BE2C (cell line): ENCODE data around the gene DEDD2.

Experiments
- DNase-seq: peaks from one replicate; pipeline ENCODE4 v3.0.0-alpha.2; 2020
- H3K27me3 ChIP-seq: fragments of 250-450 bp; sonication (Bioruptor Pico); 2 replicates; pipeline ENCODE4 v1.5.1; 2020; ENCODE audit warnings: mild to moderate bottlenecking
- H3K36me3 ChIP-seq: fragments of 250-450 bp; sonication (Bioruptor Pico); 2 replicates; pipeline ENCODE4 v1.5.1; 2020; ENCODE audit warnings: mild to moderate bottlenecking
- H3K4me1 ChIP-seq: fragments of 250-450 bp; sonication (Bioruptor Pico); 2 replicates; pipeline ENCODE4 v1.5.1; 2020
- H3K4me3 ChIP-seq: 2 replicates; pipeline ENCODE4 v1.5.1; 2011; ENCODE audit warnings: low read depth, low read length
- H3K9me3 ChIP-seq: fragments of 250-450 bp; sonication (Bioruptor Pico); 2 replicates; pipeline ENCODE4 v1.5.1; 2020
- TF ChIP-seq, protein P1 (sequence below): IDR thresholded peaks from 2 replicates; pipeline ENCODE4 v1.5.1; 2012; ENCODE audit warnings: mild to moderate bottlenecking, low read depth, low read length

The DEDD2 gene

DNA sequence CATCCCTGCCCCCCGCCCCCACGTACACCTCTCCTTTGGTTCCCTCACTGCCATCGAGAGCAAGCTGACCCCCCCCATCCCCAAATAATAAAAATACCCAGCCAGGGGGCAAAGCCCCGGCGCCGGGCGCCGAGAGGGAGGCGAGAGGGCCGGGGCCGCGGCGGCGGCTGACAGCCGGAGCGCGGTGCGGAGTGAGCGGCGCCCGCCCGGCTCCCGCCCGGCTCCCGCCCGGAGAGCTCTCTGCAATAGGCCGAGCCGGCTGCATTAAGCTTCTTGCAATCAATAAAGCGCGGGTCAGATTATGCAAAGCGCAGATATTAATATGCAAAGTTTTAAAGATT lies 40.9 kb downstream of the DEDD2 start:
- Histone ChIP-seq H3K4me3 (peak overlapping the region; percentile 65), H3K4me1 (no peaks in the 10 kb centered on the region), H3K9me3 (no peaks in the 10 kb centered on the region), H3K27me3 (peaks cover 32% of the 10 kb centered on the region), H3K36me3 (no peaks in the 10 kb centered on the region)
- TF ChIP-seq, protein P1, sequence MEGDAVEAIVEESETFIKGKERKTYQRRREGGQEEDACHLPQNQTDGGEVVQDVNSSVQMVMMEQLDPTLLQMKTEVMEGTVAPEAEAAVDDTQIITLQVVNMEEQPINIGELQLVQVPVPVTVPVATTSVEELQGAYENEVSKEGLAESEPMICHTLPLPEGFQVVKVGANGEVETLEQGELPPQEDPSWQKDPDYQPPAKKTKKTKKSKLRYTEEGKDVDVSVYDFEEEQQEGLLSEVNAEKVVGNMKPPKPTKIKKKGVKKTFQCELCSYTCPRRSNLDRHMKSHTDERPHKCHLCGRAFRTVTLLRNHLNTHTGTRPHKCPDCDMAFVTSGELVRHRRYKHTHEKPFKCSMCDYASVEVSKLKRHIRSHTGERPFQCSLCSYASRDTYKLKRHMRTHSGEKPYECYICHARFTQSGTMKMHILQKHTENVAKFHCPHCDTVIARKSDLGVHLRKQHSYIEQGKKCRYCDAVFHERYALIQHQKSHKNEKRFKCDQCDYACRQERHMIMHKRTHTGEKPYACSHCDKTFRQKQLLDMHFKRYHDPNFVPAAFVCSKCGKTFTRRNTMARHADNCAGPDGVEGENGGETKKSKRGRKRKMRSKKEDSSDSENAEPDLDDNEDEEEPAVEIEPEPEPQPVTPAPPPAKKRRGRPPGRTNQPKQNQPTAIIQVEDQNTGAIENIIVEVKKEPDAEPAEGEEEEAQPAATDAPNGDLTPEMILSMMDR: no peak
- no peak for DNase-seq

DNA sequence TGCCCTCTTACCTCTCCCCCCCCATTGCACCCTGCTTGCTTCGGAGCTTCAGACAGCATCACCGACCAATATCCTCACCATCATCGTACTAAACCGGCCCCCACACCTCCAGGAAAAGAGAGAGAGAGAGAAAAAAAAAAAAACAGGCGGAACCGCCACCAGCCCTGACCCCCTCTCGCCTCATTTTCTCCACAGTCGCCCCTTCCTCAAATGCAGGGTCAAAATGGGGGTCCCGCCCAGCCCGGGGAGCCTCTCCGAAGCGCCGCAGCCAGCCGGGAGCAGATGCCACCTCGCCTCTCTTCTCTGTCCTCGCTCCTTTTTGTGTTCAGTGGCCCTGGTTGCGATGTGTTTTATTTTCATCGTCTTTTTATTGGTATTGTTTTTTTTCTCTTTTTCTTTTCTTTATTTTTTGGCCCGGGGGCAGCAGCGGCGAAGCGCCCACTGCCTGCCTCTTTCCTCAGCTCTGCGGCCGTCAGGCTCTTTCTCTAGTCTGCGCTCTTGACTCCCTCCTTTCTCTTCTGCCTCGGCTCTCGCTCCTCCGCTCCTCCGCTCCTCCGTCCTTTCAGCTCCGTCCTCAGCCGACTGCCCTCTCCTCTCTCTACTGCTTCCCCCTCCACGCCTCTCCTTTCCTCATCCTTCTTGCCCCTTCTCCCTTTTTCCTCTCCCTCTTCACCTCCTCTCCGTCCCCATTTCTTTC lies 41.4 kb downstream of the DEDD2 start:
- TF ChIP-seq, protein P1: no peak
- peaks cover 32% of the 10 kb centered on the region for H3K27me3 ChIP-seq
- peak overlapping the region; percentile 65 for H3K4me3 ChIP-seq
- H3K9me3 ChIP-seq: no peaks in the 10 kb centered on the region
- H3K4me1 ChIP-seq: no peaks in the 10 kb centered on the region
- DNase-seq: peak; percentile 47
- H3K36me3 ChIP-seq: no peaks in the 10 kb centered on the region

DNA sequence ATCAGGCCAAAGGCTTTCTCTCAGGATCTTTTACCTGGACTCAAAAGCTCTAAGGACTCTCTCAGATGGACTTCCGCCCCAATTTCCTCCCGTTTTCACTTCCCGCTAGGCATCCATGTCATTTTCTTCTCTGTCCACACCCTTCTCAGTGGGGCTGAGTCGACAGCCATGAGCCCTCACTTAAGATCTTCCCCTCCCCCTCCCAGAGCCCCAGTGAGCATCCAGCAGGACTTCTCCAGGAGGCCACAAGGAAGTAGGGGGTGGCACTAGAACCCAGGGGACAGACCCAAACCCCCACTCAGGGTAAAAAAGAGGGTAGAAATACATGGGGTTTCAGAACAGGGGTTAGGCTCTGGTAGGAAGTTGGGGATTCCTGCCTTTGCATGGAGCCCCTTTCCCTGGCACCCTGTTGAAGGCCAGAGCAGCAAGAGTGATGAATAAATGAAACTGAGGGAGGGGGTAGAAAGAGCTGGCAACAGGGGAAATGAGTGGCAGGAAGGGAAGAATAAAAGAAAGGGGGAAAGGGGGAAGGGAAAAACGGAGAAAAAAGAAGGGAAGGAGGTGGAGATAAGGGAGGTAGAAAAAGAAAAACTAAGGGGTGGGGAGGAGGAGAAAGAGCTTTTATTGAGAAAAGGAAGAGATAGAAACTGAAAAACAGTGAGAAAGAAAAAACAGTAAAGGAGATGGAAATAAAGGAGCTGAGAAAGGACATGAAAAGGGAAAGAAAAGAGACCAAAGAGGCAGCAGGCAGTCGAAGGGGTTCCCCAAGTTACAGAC lies 42.3 kb downstream of the DEDD2 start:
- Histone ChIP-seq H3K4me1 (no peaks in the 10 kb centered on the region), H3K36me3 (no peaks in the 10 kb centered on the region), H3K27me3 (peaks cover 32% of the 10 kb centered on the region), H3K9me3 (no peaks in the 10 kb centered on the region), H3K4me3 (no peak overlapping the region; the same call in 1 of the 2 replicates)
- TF ChIP-seq, protein P1: no peak
- no peak for DNase-seq

DNA sequence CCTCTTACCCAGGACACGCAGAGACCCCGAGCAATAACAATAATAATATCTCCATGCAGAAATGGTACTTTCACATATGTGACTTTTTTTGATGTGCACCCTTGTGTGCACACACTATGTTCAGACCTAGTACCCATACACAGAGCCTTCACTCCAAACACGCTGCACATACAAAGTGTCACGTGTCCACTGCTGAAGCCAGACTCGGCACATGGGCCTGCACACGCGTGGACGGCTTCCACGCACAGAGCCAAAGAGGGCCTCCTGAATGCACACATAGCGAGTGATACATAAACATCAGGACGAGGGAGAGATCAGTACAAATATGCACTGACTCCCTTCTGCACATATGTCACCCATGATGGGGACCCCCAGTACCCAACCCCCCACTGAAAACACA lies 43.3 kb downstream of the DEDD2 start:
- Histone ChIP-seq H3K27me3 (peaks cover 32% of the 10 kb centered on the region), H3K4me1 (no peaks in the 10 kb centered on the region)
- TF ChIP-seq, protein P1: no peak

DNA sequence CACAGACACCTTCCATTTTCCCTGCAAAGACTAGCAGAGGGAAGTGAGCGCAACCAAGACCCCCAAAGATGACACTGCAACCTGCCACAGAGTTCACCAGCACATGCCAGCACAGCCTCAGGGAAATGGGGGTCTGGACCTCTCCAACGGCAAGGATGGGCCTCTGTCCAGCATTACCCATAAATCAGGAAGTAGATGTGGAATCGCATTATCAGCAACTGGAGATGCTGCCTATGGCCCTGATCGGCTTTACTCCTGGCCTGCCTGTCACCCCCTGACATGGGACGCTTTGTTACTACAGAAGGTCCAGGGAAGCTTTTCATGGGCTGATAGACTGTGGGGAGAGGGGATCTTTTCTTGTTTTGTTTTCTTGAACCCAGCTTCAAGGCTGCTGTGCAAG lies 43.8 kb downstream of the DEDD2 start:
- Histone ChIP-seq H3K4me3 (no peak overlapping the region), H3K36me3 (no peaks in the 10 kb centered on the region), H3K4me1 (no peaks in the 10 kb centered on the region), H3K9me3 (no peaks in the 10 kb centered on the region), H3K27me3 (peaks cover 27% of the 10 kb centered on the region)
- TF ChIP-seq, protein P1: no peak
- DNase-seq: no peak

More for the DNA sequence above, 43.3 kb downstream of the DEDD2 start:
- Histone ChIP-seq H3K9me3 (no peaks in the 10 kb centered on the region), H3K36me3 (no peaks in the 10 kb centered on the region), H3K4me3 (no peak overlapping the region)
- DNase-seq: no peak

DNA sequence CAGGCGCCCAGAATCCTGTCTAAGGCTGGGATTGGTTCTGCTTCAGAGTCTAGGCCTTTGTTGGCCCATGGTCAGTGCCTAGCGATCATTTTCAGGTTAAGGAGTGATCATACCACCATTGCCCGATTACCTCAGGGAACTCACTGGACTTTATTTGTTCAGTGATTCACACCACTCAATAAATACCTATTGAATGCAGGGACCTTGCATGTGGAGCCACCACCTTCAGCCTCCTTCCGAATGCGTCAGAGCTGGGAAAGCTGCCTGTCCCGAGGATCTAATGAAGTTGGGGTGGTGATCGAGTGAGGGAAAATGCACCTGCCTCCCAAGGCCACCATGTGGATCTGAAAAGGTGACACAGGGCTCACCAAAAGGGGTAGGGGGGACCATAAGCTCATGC lies 45.2 kb downstream of the DEDD2 start:
- no peaks in the 10 kb centered on the region for H3K4me1 ChIP-seq
- TF ChIP-seq, protein P1: no peak
- no peak overlapping the region for H3K4me3 ChIP-seq
- no peaks in the 10 kb centered on the region for H3K36me3 ChIP-seq
- DNase-seq: no peak
- H3K9me3 ChIP-seq: no peaks in the 10 kb centered on the region
- peaks cover 13% of the 10 kb centered on the region for H3K27me3 ChIP-seq
